PC-3 (cell line): ENCODE measurements around the gene PRDX6.

Experiments
- EZH2 ChIP-seq: fragments of 300-600 bp; sonication (generic); IDR thresholded peaks from one replicate; pipeline ENCODE4 v1.6.1; 2017; ENCODE audit warnings: antibody characterized with exemption, mild to moderate bottlenecking, low read length; ENCODE audit not compliant: unreplicated experiment
- EZH2phosphoT487 ChIP-seq: fragments of 300-600 bp; sonication (generic); IDR thresholded peaks from 2 replicates; pipeline ENCODE4 v1.6.1; 2018; ENCODE audit warnings: mild to moderate bottlenecking, antibody characterized with exemption, low read length, borderline replicate concordance
- TF ChIP-seq, protein P1 (sequence below): fragments of 300-600 bp; sonication (generic); conservative IDR thresholded peaks from 2 replicates; pipeline ENCODE4 v1.5.1; 2017; ENCODE audit warnings: antibody characterized with exemption, low read depth, mild to moderate bottlenecking, low read length

DNA sequence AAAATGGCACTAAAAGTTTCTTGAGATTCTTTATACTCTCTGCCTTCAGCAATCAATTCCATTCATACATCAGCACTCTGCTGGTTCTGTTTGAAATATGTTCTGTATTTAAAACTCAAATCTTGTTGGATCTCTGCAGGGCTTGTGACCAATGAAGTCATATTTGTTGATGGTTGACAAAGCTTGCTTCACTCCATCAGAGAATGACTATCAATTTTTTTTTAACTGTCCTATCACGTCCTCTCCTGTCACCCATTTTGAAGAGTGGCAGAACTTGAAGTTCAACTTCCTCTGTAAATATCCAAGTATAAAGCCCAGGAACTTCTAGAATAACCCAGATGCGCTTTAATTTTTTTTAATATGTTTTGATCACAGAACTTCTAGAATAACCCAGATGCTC, 10.9 kb downstream of the PRDX6 start:
- TF ChIP-seq, protein P1, sequence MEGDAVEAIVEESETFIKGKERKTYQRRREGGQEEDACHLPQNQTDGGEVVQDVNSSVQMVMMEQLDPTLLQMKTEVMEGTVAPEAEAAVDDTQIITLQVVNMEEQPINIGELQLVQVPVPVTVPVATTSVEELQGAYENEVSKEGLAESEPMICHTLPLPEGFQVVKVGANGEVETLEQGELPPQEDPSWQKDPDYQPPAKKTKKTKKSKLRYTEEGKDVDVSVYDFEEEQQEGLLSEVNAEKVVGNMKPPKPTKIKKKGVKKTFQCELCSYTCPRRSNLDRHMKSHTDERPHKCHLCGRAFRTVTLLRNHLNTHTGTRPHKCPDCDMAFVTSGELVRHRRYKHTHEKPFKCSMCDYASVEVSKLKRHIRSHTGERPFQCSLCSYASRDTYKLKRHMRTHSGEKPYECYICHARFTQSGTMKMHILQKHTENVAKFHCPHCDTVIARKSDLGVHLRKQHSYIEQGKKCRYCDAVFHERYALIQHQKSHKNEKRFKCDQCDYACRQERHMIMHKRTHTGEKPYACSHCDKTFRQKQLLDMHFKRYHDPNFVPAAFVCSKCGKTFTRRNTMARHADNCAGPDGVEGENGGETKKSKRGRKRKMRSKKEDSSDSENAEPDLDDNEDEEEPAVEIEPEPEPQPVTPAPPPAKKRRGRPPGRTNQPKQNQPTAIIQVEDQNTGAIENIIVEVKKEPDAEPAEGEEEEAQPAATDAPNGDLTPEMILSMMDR, result no peak
- TF ChIP-seq EZH2 (no peak), EZH2phosphoT487 (no peak)
